Stomach smooth muscle (tissue), 2 donors: Measurements from ENCODE around the gene HEG1.

Experiments used
- H3K27ac ChIP-seq: one replicate; pipeline ENCODE4 v1.7.0; 2013; ENCODE audit warnings: mild to moderate bottlenecking, low read length, inconsistent platforms
- H3K27me3 ChIP-seq, 2 donors: one replicate each; pipeline ENCODE4 v1.7.0; 2013; ENCODE audit warnings: low read length in 2 of 2; ENCODE audit not compliant: insufficient read depth in 2 of 2, control insufficient read depth in 1 of 2
- H3K36me3 ChIP-seq, 2 donors: one replicate each; pipeline ENCODE4 v1.7.0; 2013; ENCODE audit warnings: low read length in 2 of 2; ENCODE audit not compliant: control insufficient read depth in 2 of 2, insufficient read depth in 2 of 2
- H3K4me1 ChIP-seq: one replicate; pipeline ENCODE4 v1.7.0; 2013; ENCODE audit warnings: low read length; ENCODE audit not compliant: control insufficient read depth, insufficient read depth
- H3K4me3 ChIP-seq, 2 donors: one replicate each; pipeline ENCODE4 v1.7.0; 2013; ENCODE audit warnings: low read length in 2 of 2
- H3K9ac ChIP-seq, 2 donors: one replicate each; pipeline ENCODE4 v1.7.0; 2013; ENCODE audit warnings: low read length in 2 of 2, mild to moderate bottlenecking in 1 of 2
- H3K9me3 ChIP-seq, 2 donors: one replicate each; pipeline ENCODE4 v1.7.0; 2013; ENCODE audit warnings: low read length in 2 of 2; ENCODE audit not compliant: control insufficient read depth in 2 of 2
- donor health status: healthy.
- donor health status: Pancreatic carcinoma.

The HEG1 gene

DNA sequence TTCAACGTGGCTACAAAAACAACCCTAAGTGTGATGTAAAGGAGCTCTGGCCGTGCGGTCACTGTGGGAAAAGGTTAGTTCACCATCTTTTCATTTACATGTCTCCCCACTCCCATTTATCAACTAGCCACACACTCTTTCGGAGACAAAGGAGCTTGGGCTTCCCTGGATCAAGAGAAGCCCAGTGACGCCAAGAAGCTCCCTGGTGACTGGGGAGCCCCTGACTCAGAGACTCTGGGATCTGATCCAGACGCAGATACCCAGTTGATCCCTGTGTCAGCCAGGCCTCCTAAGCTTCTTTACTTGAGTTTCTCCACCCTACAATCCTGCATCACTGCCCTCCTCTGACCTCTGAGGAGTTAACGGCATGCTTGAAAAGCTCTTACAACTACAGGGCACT lies 43.9 kb downstream of the HEG1 start:
- H3K27ac ChIP-seq = no peak overlapping the region
- peaks cover 74% of the 10 kb centered on the region in 2 donors for H3K36me3 ChIP-seq

DNA sequence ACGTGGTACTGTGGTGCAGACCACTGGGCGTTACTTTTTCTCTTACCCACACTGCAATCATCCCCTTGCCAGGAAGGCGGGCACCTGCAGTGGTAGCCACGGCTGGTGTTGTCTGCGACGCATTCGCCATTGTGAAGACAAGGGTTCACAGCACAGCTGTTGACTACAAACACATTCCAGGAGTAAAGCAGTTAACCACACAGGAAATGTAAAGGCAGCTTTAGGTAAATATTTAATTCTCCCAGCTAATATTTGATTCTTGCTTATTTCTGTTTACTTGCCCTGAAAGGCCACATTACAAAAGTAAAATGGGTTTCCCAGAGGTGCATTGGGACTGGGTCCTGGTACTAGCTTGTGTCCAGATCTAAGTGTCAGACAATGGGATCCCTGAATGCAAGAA lies 45.4 kb downstream of the HEG1 start:
- Histone ChIP-seq H3K4me1 (no peaks in the 10 kb centered on the region), H3K9me3 (no peaks in the 10 kb centered on the region), H3K36me3 (peaks cover 77 to 81% of the 10 kb centered on the region in 2 donors), H3K9ac (no peak overlapping the region), H3K4me3 (no peak overlapping the region), H3K27ac (no peak overlapping the region), H3K27me3 (no peaks in the 10 kb centered on the region)

More for the DNA sequence above, 43.9 kb downstream of the HEG1 start:
- H3K4me1 ChIP-seq = peaks cover 2% of the 10 kb centered on the region
- H3K4me3 ChIP-seq = no peak overlapping the region
- no peaks in the 10 kb centered on the region for H3K9me3 ChIP-seq
- no peak overlapping the region for H3K9ac ChIP-seq
- H3K27me3 ChIP-seq = no peaks in the 10 kb centered on the region

DNA sequence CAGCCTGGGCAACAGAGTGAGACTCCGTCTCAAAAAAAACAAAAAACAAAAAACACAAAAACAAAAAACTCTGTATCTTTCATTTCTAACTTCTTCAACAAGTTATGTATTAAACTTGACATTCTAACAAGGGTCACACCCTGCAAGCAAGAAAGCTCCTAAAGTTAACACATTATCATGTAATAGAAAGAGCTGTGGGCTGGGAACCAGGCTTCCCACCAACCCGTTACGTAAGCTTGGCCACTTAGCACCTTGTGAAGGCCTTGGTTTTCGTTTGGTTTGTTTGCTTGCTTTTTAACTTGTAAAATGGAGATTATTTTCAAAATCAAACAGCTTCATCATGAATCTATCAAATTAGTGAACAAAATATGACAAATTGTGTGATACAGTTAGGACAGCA lies 47.0 kb downstream of the HEG1 start:
- Histone ChIP-seq H3K27ac (no peak overlapping the region), H3K4me3 (no peak overlapping the region), H3K27me3 (no peaks in the 10 kb centered on the region), H3K9ac (no peak overlapping the region), H3K36me3 (peaks cover 66 to 75% of the 10 kb centered on the region in 2 donors), H3K9me3 (no peaks in the 10 kb centered on the region), H3K4me1 (peaks cover 5% of the 10 kb centered on the region)

DNA sequence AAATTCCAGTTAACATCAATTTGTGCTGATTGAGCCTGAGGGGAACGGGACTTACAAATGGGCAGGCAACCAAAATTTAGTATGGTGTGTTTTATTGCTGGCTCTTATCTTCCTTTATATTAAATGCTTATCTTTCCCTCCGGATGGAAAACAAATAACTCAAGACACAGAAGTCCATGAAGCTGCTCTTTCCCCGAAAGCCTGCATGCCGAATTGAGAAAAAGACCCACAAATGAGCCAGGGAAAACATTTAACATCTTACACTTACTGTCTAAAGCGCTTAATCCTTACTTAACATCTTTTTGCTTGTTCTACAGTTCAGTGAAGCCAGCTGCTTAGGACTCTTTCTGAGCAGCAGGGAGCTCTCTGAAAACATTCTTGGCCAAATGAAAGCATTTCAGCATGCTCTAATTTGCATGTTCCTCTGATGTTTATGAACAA lies 49.5 kb downstream of the HEG1 start:
- no peaks in the 10 kb centered on the region for H3K9me3 ChIP-seq
- H3K4me3 ChIP-seq = no peak overlapping the region
- H3K27ac ChIP-seq = no peak overlapping the region
- no peaks in the 10 kb centered on the region for H3K27me3 ChIP-seq
- no peak overlapping the region for H3K9ac ChIP-seq
- H3K4me1 ChIP-seq = peaks cover 28% of the 10 kb centered on the region
- H3K36me3 ChIP-seq = peaks cover 48 to 54% of the 10 kb centered on the region in 2 donors

- Histone ChIP-seq H3K4me1 (peaks cover 34% of the 10 kb centered on the region), H3K9me3 (no peaks in the 10 kb centered on the region), H3K36me3 (peaks cover 45 to 56% of the 10 kb centered on the region in 2 donors), H3K9ac (no peak overlapping the region), H3K27me3 (no peaks in the 10 kb centered on the region), H3K4me3 (no peak overlapping the region), H3K27ac (no peak overlapping the region)
Observed at GRCh38 chr3:125005676-125006075, 50.1 kb downstream of the HEG1 start.

GRCh38 chr3:125005222-125005621 lies 50.6 kb downstream of the HEG1 start:
- Histone ChIP-seq H3K9ac (no peak overlapping the region), H3K27me3 (no peaks in the 10 kb centered on the region), H3K27ac (no peak overlapping the region), H3K9me3 (no peaks in the 10 kb centered on the region), H3K4me1 (peaks cover 38% of the 10 kb centered on the region), H3K4me3 (no peak overlapping the region), H3K36me3 (peaks cover 42 to 53% of the 10 kb centered on the region in 2 donors)

DNA sequence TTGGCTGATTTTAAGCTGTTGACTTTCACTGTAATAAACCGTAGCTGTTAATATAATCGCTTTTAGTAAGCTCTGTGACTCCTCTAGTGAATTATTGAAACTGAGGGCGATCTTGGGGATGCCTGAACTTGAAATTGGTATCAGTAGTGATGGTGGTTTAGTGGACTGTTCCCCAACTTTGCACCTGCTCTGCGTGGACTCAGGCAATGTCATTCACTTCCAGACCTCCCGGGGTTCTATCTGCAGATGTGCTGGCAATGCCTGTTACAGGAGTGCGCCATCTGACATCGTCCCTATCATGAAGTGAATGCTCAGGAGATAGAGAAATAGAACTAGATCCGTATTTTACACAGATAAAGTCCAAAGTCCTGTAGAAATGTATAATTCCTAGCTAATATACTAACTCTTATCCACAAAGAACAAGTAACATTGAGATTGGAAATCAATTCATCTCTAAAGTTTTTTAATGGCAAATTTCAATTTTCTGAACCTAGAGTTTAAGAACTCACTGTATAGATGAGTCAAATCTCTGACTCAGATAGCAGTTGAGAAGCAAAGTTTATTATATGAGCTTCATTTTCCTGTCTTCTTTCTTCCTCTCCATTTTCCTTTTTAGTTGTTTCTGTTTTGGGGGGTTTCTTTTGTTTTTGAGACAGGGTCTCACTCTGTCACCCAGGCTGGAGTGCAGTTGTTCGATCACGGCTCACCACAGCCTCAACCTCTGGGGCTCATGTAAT lies 51.8 kb downstream of the HEG1 start:
- H3K27ac ChIP-seq = peak overlapping the region; percentile 81
- peak overlapping the region in 1 of 2 donors; percentile 6 for H3K9ac ChIP-seq
- H3K9me3 ChIP-seq = no peaks in the 10 kb centered on the region
- peaks cover 50% of the 10 kb centered on the region for H3K4me1 ChIP-seq
- H3K4me3 ChIP-seq = peak overlapping the region; percentile 22 to 23
- peaks cover 39 to 45% of the 10 kb centered on the region in 2 donors for H3K36me3 ChIP-seq
- no peaks in the 10 kb centered on the region for H3K27me3 ChIP-seq

GRCh38 chr3:125003369-125003853 lies 52.4 kb downstream of the HEG1 start:
- peaks cover 56% of the 10 kb centered on the region for H3K4me1 ChIP-seq
- H3K9ac ChIP-seq = peak overlapping the region in 1 of 2 donors; percentile 29
- H3K9me3 ChIP-seq = no peaks in the 10 kb centered on the region
- H3K27ac ChIP-seq = peak overlapping the region; percentile 81
- H3K27me3 ChIP-seq = no peaks in the 10 kb centered on the region
- H3K36me3 ChIP-seq = peaks cover 38 to 42% of the 10 kb centered on the region in 2 donors
- peak overlapping the region; percentile 22 to 23 for H3K4me3 ChIP-seq

DNA sequence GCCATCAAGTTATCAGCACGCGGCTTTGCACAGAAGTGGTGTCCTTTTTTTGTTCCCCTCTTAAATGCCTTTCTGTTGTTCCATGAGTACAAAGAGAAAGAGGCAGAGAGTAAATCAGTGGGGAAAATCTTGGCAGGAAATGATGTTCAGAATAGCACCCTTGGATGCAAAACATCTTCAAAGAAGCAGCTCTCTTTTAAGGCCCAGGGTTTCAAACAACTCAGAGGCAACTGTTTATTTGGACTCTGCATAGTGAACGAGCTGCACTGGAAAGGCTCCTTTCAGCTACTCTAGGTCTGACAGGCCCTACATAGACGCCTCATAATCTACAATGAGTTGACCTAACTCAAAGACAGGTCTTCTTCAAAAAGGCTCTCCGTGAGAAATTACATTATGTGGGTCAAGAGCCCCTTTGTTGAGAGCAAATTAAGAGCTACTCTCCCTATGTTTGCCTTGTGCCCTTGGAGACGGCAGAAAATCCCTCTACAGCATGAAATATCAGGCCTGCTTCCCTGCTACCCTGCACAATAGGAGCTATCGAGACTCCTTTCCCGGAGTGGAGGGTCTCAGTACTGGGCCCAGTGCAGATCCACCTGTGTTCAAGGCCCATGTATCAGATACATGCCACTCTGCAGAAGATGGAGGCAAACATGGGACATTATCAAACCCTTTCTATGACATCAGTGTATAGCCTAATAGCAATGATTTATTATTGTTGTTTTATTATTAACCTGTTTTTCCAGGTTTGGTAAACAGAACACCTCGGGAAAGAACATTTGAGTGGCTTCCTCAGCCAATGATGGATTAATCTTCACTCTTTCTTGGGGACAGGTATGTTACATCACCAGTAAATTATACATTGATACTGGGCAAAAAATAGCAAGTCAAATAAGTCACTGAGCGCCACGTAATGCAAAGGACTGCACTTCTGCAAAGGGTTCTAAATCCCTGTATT lies 53.1 kb downstream of the HEG1 start:
- peak overlapping the region in 1 of 2 donors; percentile 38 for H3K4me3 ChIP-seq
- peak overlapping the region; percentile 81 for H3K27ac ChIP-seq
- H3K36me3 ChIP-seq = peaks cover 32 to 37% of the 10 kb centered on the region in 2 donors
- H3K27me3 ChIP-seq = no peaks in the 10 kb centered on the region
- peaks cover 63% of the 10 kb centered on the region for H3K4me1 ChIP-seq
- H3K9ac ChIP-seq = peak overlapping the region in 1 of 2 donors; percentile 29
- no peaks in the 10 kb centered on the region for H3K9me3 ChIP-seq

DNA sequence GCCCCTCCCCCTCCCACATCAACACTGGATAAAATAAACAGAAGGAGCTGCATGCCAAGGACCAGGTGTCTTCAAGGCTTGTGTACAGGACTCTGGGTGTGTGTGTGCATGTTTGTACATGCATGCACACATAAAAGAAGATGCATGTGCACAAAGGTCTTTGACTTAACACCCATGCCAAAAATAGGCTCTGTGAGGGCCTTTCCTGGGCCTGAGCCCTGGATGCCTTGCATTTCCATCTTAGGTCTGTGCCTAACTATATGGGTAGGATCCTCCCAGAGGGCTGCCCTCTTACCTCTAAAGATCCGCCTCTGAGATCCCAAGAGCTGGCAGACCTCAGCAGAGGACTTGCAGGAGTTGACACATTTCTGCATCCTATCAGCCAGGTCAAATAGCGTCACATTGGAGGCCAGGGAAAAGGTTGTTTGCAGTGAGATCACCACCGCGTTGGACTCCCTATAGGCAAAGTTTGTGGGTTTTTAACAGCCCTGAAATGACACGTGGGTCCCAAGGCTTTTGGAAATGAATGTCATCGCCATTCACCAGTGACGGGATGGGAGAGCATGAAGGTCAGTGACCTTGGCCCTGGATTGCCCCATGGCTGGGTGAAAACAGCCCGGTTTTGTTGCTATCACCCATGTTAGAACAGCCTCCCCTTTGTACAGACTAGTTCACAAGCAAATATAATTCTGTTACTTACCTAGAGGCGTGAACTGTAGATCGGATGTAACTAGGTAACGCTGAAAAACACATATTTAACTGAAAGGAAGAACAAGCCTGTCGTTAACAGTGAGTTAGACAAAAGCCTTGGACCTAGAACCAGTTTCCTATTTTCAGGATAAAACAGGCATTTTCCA lies 54.0 kb downstream of the HEG1 start:
- Histone ChIP-seq H3K4me1 (peaks cover 68% of the 10 kb centered on the region), H3K4me3 (peak overlapping the region; percentile 8 to 10), H3K27me3 (no peaks in the 10 kb centered on the region), H3K9ac (peak overlapping the region in 1 of 2 donors; percentile 42), H3K9me3 (no peaks in the 10 kb centered on the region), H3K27ac (peak overlapping the region; percentile 81), H3K36me3 (peaks cover 31 to 36% of the 10 kb centered on the region in 2 donors)
